ENCODE results near the gene KLF9. TPM values are rescaled to one million over a fixed set of nuclear protein-coding genes. Genes with fewer than 3 reads are reported as not detected.

KLF9 gene
- polyA plus RNA-seq, 3 donors: 6.9 to 8.4 (median 8.0) TPM

- no peak for DNase-seq
These were observed 32.3 kb downstream of the KLF9 start for GRCh38 chr9:70382046-70382708.

- no peak for DNase-seq
These were observed 39.4 kb downstream of the KLF9 start for GRCh38 chr9:70374962-70375618.

- no peak for DNase-seq
These were observed 47.0 kb downstream of the KLF9 start for GRCh38 chr9:70367305-70367930.

GRCh38 chr9:70363760-70364159 is 50.7 kb downstream of the KLF9 start:
- DNase-seq: no peak

GRCh38 chr9:70362952-70363351 is 51.5 kb downstream of the KLF9 start:
- no peak for DNase-seq

GRCh38 chr9:70355801-70356200 is 58.7 kb downstream of the KLF9 start:
- no peak for DNase-seq

GRCh38 chr9:70352802-70353201 is 61.7 kb downstream of the KLF9 start:
- no peak for DNase-seq

- no peak for DNase-seq
These were observed 62.1 kb downstream of the KLF9 start for GRCh38 chr9:70352356-70352755.

- no peak for DNase-seq
These were observed 67.4 kb downstream of the KLF9 start for GRCh38 chr9:70347046-70347445.

GRCh38 chr9:70340572-70340971 is 73.9 kb downstream of the KLF9 start:
- DNase-seq: peak; percentile 22

Other genes with a start within 250 kb of the KLF9 start
- gene SMC5, start 155.7 kb downstream of the KLF9 start, polyA plus RNA-seq (ENCODE audit: insufficient read length in 3 of 3): 10 to 100 TPM; 33.9 to 61.9 (median 53.0) TPM